HCT116 (cell line): Measurements from ENCODE around the gene INPP5B. TPM values are rescaled to one million over a fixed set of nuclear protein-coding genes. Genes with fewer than 3 reads are reported as not detected.

Source experiments
- CEBPB ChIP-seq: IDR thresholded peaks from 2 replicates; pipeline ENCODE4 v1.6.1; 2012; ENCODE audit warnings: low read depth
- EGR1 ChIP-seq: IDR thresholded peaks from 2 replicates; pipeline ENCODE4 v1.6.1; 2012; ENCODE audit warnings: low read depth
- ELF1 ChIP-seq: IDR thresholded peaks from 2 replicates; pipeline ENCODE4 v1.6.1; 2012; ENCODE audit warnings: low read depth, borderline replicate concordance
- EZH2phosphoT487 ChIP-seq: fragments of 200-600 bp; IDR thresholded peaks from 2 replicates; pipeline ENCODE4 v1.6.1; 2018; ENCODE audit warnings: antibody characterized with exemption, borderline replicate concordance
- FOSL1 ChIP-seq: IDR thresholded peaks from 2 replicates; pipeline ENCODE4 v1.6.1; 2012; ENCODE audit warnings: low read depth
- POLR2A ChIP-seq: IDR thresholded peaks from 2 replicates; pipeline ENCODE4 v1.7.0; 2011; ENCODE audit warnings: borderline replicate concordance; ENCODE audit not compliant: insufficient read depth, insufficient read length; ENCODE audit errors: extremely low read depth
- RAD21 ChIP-seq: IDR thresholded peaks from 2 replicates; pipeline ENCODE4 v1.6.1; 2012; ENCODE audit warnings: low read depth, mild to moderate bottlenecking
- REST ChIP-seq: IDR thresholded peaks from 2 replicates; pipeline ENCODE4 v1.6.1; 2012; ENCODE audit warnings: low read depth
- SRF ChIP-seq: IDR thresholded peaks from 2 replicates; pipeline ENCODE4 v1.6.1; 2012; ENCODE audit warnings: low read depth
- TCF7L2 ChIP-seq: IDR thresholded peaks from 2 replicates; pipeline ENCODE4 v1.7.0; 2011; ENCODE audit warnings: borderline replicate concordance, inconsistent platforms; ENCODE audit not compliant: insufficient read depth, insufficient read length; ENCODE audit errors: extremely low read depth
- ZBTB33 ChIP-seq: IDR thresholded peaks from 2 replicates; pipeline ENCODE4 v1.6.1; 2011; ENCODE audit warnings: mild to moderate bottlenecking, low read length, moderate library complexity; ENCODE audit not compliant: insufficient replicate concordance; ENCODE audit errors: extremely low read depth
- ZFX ChIP-seq: fragments of 450-650 bp; IDR thresholded peaks from 2 replicates; pipeline ENCODE4 v1.6.1; 2017
- ZNF274 ChIP-seq: fragments of 200-500 bp; sonication (Bioruptor generic); IDR thresholded peaks from 2 replicates; pipeline ENCODE4 v1.6.1; 2014; ENCODE audit warnings: mild to moderate bottlenecking, low read depth, low read length, inconsistent platforms
- total RNA-seq: library from RNA; stranded (reverse); gene quantifications from one replicate; pipeline ENCODE4 v1.2.1, GENCODE V29; 2021; ENCODE audit not compliant: unreplicated experiment

The INPP5B gene
- total RNA-seq, 1 experiment from 2014 or later: 20.8 TPM

- TF ChIP-seq REST (no peak), POLR2A (no peak), ELF1 (no peak), ZBTB33 (no peak), CEBPB (no peak), TCF7L2 (no peak), ZNF274 (no peak), FOSL1 (no peak), EGR1 (peak; percentile 71), SRF (no peak), EZH2phosphoT487 (no peak), RAD21 (no peak), ZFX (no peak)
These were observed 15.3 kb downstream of the INPP5B start (continued) for GRCh38 chr1:37931361-37932158.
